ENCODE measurements around the gene F2R.

GRCh38 chr5:76667495-76667894, 48.4 kb upstream of the F2R start:
- no peak for TF ChIP-seq CTCF (IDR thresholded peaks at IDR 0.05; ENCODE audit: low read depth, low read length)
- TF ChIP-seq POLR2A (IDR thresholded peaks at IDR 0.05; ENCODE audit: extremely low read depth, insufficient read length): no peak
- TF ChIP-seq MAX (IDR thresholded peaks at IDR 0.05; ENCODE audit: low read depth, low read length): no peak
- no peak for TF ChIP-seq MYC (IDR thresholded peaks at IDR 0.05; ENCODE audit: low read depth, low read length)

Data from NB4 (cell line).